ENCODE data around the gene SLC66A3. TPM values are rescaled to one million over a fixed set of nuclear protein-coding genes. Genes with fewer than 3 reads are reported as not detected.

The SLC66A3 gene
- total RNA-seq, 1 donor, result 68.8 TPM

DNA sequence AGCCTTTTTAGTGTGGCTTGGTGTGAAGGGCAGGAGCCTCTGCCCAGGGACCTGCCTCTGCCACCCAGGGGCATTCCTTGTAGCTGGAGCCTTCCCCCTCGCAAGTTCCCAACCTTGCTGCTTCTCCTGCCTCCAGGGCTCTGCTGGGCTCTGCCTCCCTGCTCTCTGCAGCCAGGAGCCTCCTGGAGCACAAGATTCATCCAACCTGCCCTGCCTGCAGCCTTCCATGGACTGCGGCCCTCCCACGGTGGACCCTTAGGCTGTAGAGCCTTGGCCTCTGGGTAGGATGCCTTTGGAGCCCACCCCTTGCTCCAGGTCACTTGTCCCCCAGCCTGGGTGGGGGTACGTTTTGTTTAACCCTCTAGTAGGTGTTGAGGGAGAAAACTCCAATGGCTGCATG, 2.5 kb downstream of the SLC66A3 start:
- Histone ChIP-seq H3K4me2 (ENCODE audit: insufficient read depth, low read length) (no peak overlapping the region), H3K27me3 (ENCODE audit: insufficient read depth, low read length) (no peaks in the 10 kb centered on the region)
- DNase-seq (ENCODE audit: insufficient read length, low spot score, missing footprints), result peak; percentile 70

DNA sequence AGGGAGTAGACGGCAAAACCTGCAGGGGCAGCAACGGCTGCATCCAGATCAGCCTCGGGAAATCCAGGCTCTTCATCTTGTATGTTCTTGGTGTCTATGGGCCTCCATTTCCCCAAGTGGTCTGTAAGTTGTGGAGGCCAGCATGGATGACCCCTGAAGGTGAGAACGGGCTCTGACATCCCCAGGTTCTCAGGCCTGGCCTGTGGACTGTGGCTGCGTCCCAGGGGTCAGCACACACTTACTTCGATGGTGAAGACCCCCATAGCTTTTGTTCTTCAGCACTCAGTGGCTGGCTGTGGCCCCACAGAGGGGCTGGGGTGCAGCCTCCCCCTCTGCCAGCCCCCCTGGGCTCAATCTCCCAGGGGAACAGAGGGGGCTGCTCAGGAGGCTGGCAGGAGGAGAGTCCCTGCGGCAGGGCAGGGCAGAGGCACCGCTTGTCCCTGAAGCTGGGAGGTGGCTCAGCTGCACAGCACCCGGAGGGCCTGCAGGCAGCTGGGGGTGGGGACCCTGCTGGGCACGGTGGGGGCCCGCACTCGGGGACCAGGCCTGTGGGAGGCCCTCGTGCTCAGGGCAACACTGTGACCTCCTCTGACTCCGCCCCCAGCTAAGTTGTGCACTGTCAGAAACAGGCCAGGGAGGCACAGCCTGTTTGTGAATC, 3.8 kb downstream of the SLC66A3 start:
- TF ChIP-seq, protein P1, sequence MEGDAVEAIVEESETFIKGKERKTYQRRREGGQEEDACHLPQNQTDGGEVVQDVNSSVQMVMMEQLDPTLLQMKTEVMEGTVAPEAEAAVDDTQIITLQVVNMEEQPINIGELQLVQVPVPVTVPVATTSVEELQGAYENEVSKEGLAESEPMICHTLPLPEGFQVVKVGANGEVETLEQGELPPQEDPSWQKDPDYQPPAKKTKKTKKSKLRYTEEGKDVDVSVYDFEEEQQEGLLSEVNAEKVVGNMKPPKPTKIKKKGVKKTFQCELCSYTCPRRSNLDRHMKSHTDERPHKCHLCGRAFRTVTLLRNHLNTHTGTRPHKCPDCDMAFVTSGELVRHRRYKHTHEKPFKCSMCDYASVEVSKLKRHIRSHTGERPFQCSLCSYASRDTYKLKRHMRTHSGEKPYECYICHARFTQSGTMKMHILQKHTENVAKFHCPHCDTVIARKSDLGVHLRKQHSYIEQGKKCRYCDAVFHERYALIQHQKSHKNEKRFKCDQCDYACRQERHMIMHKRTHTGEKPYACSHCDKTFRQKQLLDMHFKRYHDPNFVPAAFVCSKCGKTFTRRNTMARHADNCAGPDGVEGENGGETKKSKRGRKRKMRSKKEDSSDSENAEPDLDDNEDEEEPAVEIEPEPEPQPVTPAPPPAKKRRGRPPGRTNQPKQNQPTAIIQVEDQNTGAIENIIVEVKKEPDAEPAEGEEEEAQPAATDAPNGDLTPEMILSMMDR (IDR thresholded peaks at IDR 0.05; ENCODE audit: extremely low read depth, low read depth, low read length), result no peak
- DNase-seq (ENCODE audit: insufficient read length, low spot score, missing footprints), result peak; percentile 45
- Histone ChIP-seq H3K4me2 (ENCODE audit: insufficient read depth, low read length) (no peak overlapping the region), H3K4me1 (ENCODE audit: insufficient read depth, low read length) (peaks cover 10% of the 10 kb centered on the region), H4K20me1 (ENCODE audit: insufficient read depth, low read length) (peaks cover 7% of the 10 kb centered on the region), H3K4me3 (ENCODE audit: insufficient read depth, low read length) (no peak overlapping the region), H3K27ac (ENCODE audit: low read depth, low read length) (no peak overlapping the region), H3K79me2 (ENCODE audit: insufficient read depth, low read length) (peaks cover 4% of the 10 kb centered on the region), H3K27me3 (ENCODE audit: insufficient read depth, low read length) (no peaks in the 10 kb centered on the region), H3K36me3 (ENCODE audit: insufficient read depth, low read length) (no peaks in the 10 kb centered on the region), H3K9me3 (ENCODE audit: low read depth, low read length) (no peaks in the 10 kb centered on the region), H2AFZ (ENCODE audit: low read length) (no peak overlapping the region)

More for the DNA sequence above, 2.5 kb downstream of the SLC66A3 start:
- TF ChIP-seq, protein P1 (IDR thresholded peaks at IDR 0.05; ENCODE audit: extremely low read depth, low read depth, low read length), result no peak
- Histone ChIP-seq H4K20me1 (ENCODE audit: insufficient read depth, low read length) (peaks cover 7% of the 10 kb centered on the region), H3K27ac (ENCODE audit: low read depth, low read length) (no peak overlapping the region), H3K79me2 (ENCODE audit: insufficient read depth, low read length) (peaks cover 4% of the 10 kb centered on the region), H3K4me1 (ENCODE audit: insufficient read depth, low read length) (peaks cover 10% of the 10 kb centered on the region), H3K36me3 (ENCODE audit: insufficient read depth, low read length) (no peaks in the 10 kb centered on the region), H3K4me3 (ENCODE audit: insufficient read depth, low read length) (no peak overlapping the region), H2AFZ (ENCODE audit: low read length) (no peak overlapping the region), H3K9me3 (ENCODE audit: low read depth, low read length) (no peaks in the 10 kb centered on the region)

DNA sequence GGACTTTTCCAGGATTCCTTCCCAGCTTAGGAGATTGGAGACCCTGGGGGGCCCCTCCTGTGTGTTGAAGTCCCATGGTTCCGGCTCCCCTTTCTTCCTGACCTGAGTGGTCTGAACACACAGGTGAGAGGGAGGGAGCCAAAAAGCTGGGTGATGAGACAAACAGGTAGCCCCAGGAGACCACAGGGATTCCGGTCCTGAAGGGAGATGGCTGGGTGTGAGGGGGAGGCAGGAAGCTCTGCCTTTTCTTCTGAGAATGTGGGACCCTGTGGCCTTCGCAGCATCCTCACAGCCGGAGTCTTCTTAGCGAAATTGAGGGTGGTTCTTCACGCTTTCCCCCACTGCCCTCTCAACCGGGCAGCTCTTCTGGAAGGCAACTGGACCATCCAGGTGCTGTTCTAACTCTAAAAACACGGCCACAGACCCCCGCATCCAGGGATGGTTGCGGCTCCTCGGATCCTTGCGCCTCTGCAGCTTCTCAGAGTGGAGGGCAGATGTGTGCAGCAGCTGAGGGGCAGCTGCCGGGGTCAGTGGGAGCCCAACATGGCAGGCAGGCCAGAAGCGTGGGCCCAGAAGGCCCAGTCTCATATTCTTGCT, 4.4 kb downstream of the SLC66A3 start:
- H3K79me2 ChIP-seq (ENCODE audit: insufficient read depth, low read length), result peaks cover 4% of the 10 kb centered on the region
- H3K4me2 ChIP-seq (ENCODE audit: insufficient read depth, low read length), result no peak overlapping the region
- no peak overlapping the region for H3K27ac ChIP-seq (ENCODE audit: low read depth, low read length)
- TF ChIP-seq, protein P1 (IDR thresholded peaks at IDR 0.05; ENCODE audit: extremely low read depth, low read depth, low read length), result no peak
- DNase-seq (ENCODE audit: insufficient read length, low spot score, missing footprints), result peak; percentile 39
- H2AFZ ChIP-seq (ENCODE audit: low read length), result no peak overlapping the region
- H3K4me3 ChIP-seq (ENCODE audit: insufficient read depth, low read length), result no peak overlapping the region
- no peaks in the 10 kb centered on the region for H3K9me3 ChIP-seq (ENCODE audit: low read depth, low read length)
- H4K20me1 ChIP-seq (ENCODE audit: insufficient read depth, low read length), result peaks cover 7% of the 10 kb centered on the region
- H3K36me3 ChIP-seq (ENCODE audit: insufficient read depth, low read length), result no peaks in the 10 kb centered on the region
- peaks cover 6% of the 10 kb centered on the region for H3K4me1 ChIP-seq (ENCODE audit: insufficient read depth, low read length)
- no peaks in the 10 kb centered on the region for H3K27me3 ChIP-seq (ENCODE audit: insufficient read depth, low read length)

DNA sequence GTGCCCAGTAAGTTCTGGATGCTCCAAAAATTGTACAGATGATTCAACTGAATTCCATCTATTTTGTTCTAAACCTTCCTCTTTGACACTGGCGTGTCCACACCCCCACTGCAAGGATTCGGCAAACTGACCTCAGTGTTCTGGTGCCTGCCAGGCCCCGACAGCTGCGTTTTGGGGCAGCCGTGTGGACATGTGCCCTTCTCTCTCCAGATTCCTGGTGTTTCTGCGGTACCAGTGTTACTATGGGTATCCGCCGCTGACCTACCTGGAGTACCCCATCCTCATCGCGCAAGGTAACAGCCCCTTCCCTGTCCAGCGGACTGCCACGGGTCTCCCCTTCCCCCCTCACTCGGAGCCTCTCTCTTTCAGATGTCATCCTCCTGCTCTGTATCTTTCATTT, 5.0 kb downstream of the SLC66A3 start:
- H3K27ac ChIP-seq (ENCODE audit: low read depth, low read length), result no peak overlapping the region
- H2AFZ ChIP-seq (ENCODE audit: low read length), result no peak overlapping the region
- TF ChIP-seq, protein P1 (IDR thresholded peaks at IDR 0.05; ENCODE audit: extremely low read depth, low read depth, low read length), result no peak
- DNase-seq (ENCODE audit: insufficient read length, low spot score, missing footprints), result peak; percentile 81
- H3K79me2 ChIP-seq (ENCODE audit: insufficient read depth, low read length), result peaks cover 4% of the 10 kb centered on the region
- no peaks in the 10 kb centered on the region for H3K9me3 ChIP-seq (ENCODE audit: low read depth, low read length)
- H4K20me1 ChIP-seq (ENCODE audit: insufficient read depth, low read length), result peaks cover 7% of the 10 kb centered on the region
- no peaks in the 10 kb centered on the region for H3K36me3 ChIP-seq (ENCODE audit: insufficient read depth, low read length)
- H3K4me3 ChIP-seq (ENCODE audit: insufficient read depth, low read length), result no peak overlapping the region
- H3K4me2 ChIP-seq (ENCODE audit: insufficient read depth, low read length), result no peak overlapping the region
- H3K27me3 ChIP-seq (ENCODE audit: insufficient read depth, low read length), result no peaks in the 10 kb centered on the region
- H3K4me1 ChIP-seq (ENCODE audit: insufficient read depth, low read length), result peaks cover 5% of the 10 kb centered on the region
